ENCODE results near the gene IKBKE. TPM values are rescaled to one million over a fixed set of nuclear protein-coding genes. Genes with fewer than 3 reads are reported as not detected.

IKBKE gene
- total and polyA plus RNA-seq, 11 donors = 0.27 to 10.8 (median 1.1) TPM

- H3K4me1 ChIP-seq = peaks cover 0 to 59% (median 19%) of the 10 kb centered on the region in 12 donors
- peak in 1 of 5 donors; percentile 14 for DNase-seq
- WGBS, 4 donors = 91 to 98% (median 93%) methylated on average over 4 of the region's 4 CpGs
- no peak overlapping the region for H3K27ac ChIP-seq
- TF ChIP-seq, protein P1, sequence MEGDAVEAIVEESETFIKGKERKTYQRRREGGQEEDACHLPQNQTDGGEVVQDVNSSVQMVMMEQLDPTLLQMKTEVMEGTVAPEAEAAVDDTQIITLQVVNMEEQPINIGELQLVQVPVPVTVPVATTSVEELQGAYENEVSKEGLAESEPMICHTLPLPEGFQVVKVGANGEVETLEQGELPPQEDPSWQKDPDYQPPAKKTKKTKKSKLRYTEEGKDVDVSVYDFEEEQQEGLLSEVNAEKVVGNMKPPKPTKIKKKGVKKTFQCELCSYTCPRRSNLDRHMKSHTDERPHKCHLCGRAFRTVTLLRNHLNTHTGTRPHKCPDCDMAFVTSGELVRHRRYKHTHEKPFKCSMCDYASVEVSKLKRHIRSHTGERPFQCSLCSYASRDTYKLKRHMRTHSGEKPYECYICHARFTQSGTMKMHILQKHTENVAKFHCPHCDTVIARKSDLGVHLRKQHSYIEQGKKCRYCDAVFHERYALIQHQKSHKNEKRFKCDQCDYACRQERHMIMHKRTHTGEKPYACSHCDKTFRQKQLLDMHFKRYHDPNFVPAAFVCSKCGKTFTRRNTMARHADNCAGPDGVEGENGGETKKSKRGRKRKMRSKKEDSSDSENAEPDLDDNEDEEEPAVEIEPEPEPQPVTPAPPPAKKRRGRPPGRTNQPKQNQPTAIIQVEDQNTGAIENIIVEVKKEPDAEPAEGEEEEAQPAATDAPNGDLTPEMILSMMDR (IDR thresholded peaks at IDR 0.05) = no peak
- no peak for TF ChIP-seq POLR2A (IDR thresholded peaks at IDR 0.05)
- intact Hi-C loops (cut with DNase I) = no loop called here
- H3K36me3 ChIP-seq = no peaks in the 10 kb centered on the region
- no peaks in the 10 kb centered on the region for H3K9me3 ChIP-seq
- ATAC-seq = no peak
- H3K27me3 ChIP-seq = peaks cover 0 to 23% (median 0%) of the 10 kb centered on the region in 9 donors
- H3K4me3 ChIP-seq = no peak overlapping the region
Measured at GRCh38 chr1:206512851-206513180, 42.5 kb downstream of the IKBKE start.

GRCh38 chr1:206513312-206514111 lies 43.2 kb downstream of the IKBKE start:
- no peak overlapping the region for H3K27ac ChIP-seq
- intact Hi-C loops (cut with DNase I) = no loop called here

DNA sequence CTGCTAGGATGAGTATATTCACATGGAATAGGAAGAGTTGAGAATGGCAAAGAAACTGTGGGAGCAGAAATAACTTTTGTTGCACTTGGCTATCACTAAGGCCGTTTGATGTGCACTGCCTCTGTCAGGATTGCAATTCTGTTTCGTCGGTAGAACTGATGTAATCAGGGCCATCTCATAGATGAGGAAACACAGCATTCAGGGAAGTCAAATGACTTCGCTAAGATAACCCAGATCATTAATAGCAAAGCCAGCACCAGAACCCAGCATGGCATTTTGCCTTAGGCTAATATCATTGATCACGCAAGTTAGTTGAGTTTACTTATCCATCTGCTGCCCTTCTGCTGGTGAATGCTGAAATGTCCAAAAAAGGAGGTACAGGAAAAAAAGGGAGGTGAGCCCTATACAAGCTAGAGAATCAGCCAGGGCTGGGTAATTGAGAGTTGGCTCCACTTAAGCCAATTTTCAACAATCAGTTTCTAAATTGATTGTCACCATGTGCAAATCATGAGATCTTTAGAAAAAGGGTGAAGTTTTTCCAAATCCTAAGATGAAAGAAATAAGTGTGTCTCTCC lies 44.6 kb downstream of the IKBKE start:
- Histone ChIP-seq H3K36me3 (no peaks in the 10 kb centered on the region), H3K9me3 (no peaks in the 10 kb centered on the region), H3K4me1 (peaks cover 0 to 43% (median 7%) of the 10 kb centered on the region in 12 donors), H3K27ac (no peak overlapping the region), H3K27me3 (peaks cover 0 to 4% (median 0%) of the 10 kb centered on the region in 9 donors), H3K4me3 (no peak overlapping the region)
- WGBS, 4 donors = 76 to 86% (median 79%) methylated on average over 5 of the region's 5 CpGs
- DNase-seq (peak in 1 of 5 donors; percentile 18), ATAC-seq (no peak)
- intact Hi-C loops (cut with DNase I) = no loop called here
- TF ChIP-seq, protein P1 (IDR thresholded peaks at IDR 0.05) = no peak
- no peak for TF ChIP-seq POLR2A (IDR thresholded peaks at IDR 0.05)

More at GRCh38 chr1:206513312-206514111, 43.2 kb downstream of the IKBKE start:
- Histone ChIP-seq H3K36me3 (no peaks in the 10 kb centered on the region), H3K9me3 (no peaks in the 10 kb centered on the region), H3K27me3 (peaks cover 0 to 17% (median 0%) of the 10 kb centered on the region in 9 donors), H3K4me1 (peaks cover 0 to 52% (median 12%) of the 10 kb centered on the region in 12 donors), H3K4me3 (no peak overlapping the region)
- TF ChIP-seq, protein P1 (IDR thresholded peaks at IDR 0.05) = no peak
- no peak for TF ChIP-seq POLR2A (IDR thresholded peaks at IDR 0.05)
- ATAC-seq = peak; percentile 67 to 87 (median 74)
- peak; percentile 57 to 83 (median 72) for DNase-seq
- 59 to 68% (median 64%) methylated on average over 11 of the region's 11 CpGs for WGBS, 4 donors

DNA sequence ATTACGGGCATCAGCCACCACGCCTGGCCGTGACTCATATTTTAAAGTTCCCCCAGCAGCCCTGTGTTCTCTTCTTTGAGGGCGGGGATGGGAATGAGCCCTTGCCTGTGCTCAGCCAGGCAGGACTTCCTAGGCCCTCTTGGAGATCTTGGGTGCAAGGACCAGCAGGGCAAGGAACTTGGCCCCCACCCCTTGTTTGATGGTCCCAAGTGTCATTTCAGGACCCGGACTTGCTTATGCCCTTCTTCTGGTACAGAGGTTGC lies 46.4 kb downstream of the IKBKE start:
- no peaks in the 10 kb centered on the region for H3K9me3 ChIP-seq
- intact Hi-C loops (cut with DNase I) = no loop called here

More for the DNA sequence above, 46.4 kb downstream of the IKBKE start:
- H3K27me3 ChIP-seq = no peaks in the 10 kb centered on the region
- ATAC-seq = no peak
- peak in 1 of 5 donors; percentile 7 for DNase-seq
- H3K36me3 ChIP-seq = no peaks in the 10 kb centered on the region
- no peak overlapping the region for H3K4me3 ChIP-seq
- H3K27ac ChIP-seq = no peak overlapping the region
- 71 to 88% (median 75%) methylated on average over 5 of the region's 5 CpGs for WGBS, 4 donors
- peaks cover 0 to 40% (median 9%) of the 10 kb centered on the region in 12 donors for H3K4me1 ChIP-seq
- TF ChIP-seq, protein P1 (IDR thresholded peaks at IDR 0.05) = no peak
- TF ChIP-seq POLR2A (IDR thresholded peaks at IDR 0.05) = no peak

Measured in heart left ventricle (tissue), 16 donors.